Tibial artery (tissue), 4 donors: Measurements from ENCODE around the gene LLCFC1.

Source experiments
- DNase-seq, 2 donors: peaks; one replicate each; pipeline ENCODE4 v3.0.0-alpha.2; 2019
- H3K27ac ChIP-seq, 2 donors: fragments of 200-600 bp; sonication (generic) in 1 of 2; 1 replicate in 1 of 2; 2 replicates in 1 of 2; pipeline ENCODE4 v1.5.1; 2018 to 2019; ENCODE audit warnings: mild to moderate bottlenecking in 1 of 2
- H3K27me3 ChIP-seq, 2 donors: fragments of 200-600 bp; sonication (generic) in 1 of 2; one replicate each; pipeline versions ENCODE4 v1.5.1 to v1.6.0; 2016 to 2019
- H3K36me3 ChIP-seq, 3 donors: fragments of 200-600 bp; sonication (generic) in 2 of 3; one replicate each; pipeline ENCODE4 v1.5.1; 2016 to 2019; ENCODE audit warnings: mild to moderate bottlenecking in 2 of 3
- H3K4me1 ChIP-seq, 4 donors: fragments of 200-600 bp; sonication (generic) in 2 of 4; 1 replicate in 3 of 4; 2 replicates in 1 of 4; pipeline ENCODE4 v1.5.1; 2016 to 2019
- H3K4me3 ChIP-seq, 2 donors: fragments of 200-600 bp; sonication (generic) in 1 of 2; 1 replicate in 1 of 2; 2 replicates in 1 of 2; pipeline ENCODE4 v1.5.1; 2018 to 2019; ENCODE audit warnings: mild to moderate bottlenecking in 2 of 2
- H3K9me3 ChIP-seq, 3 donors: fragments of 200-600 bp; sonication (generic) in 1 of 3; one replicate each; pipeline ENCODE4 v1.5.1; 2016 to 2019
- CTCF ChIP-seq, 2 experiments: fragments of 200-600 bp in 1 of 2; fragments of 450-650 bp in 1 of 2; IDR thresholded peaks; one replicate each; pipeline ENCODE4 v1.5.1; 2017 to 2019; ENCODE audit warnings: antibody characterized with exemption in 2 of 2, mild to moderate bottlenecking in 1 of 2, moderate library complexity in 1 of 2
- intact Hi-C: fragments of 100-400 bp; cut with DNase I; formaldehyde crosslinking; loops from one replicate; pipeline ENCODE4 v1.15.0; 2023; ENCODE audit warnings: low total_unique reads

The LLCFC1 gene

GRCh38 chr7:142918901-142919300 is 20.4 kb upstream of the LLCFC1 start:
- H3K27ac ChIP-seq, result no peak overlapping the region
- no peak for TF ChIP-seq CTCF (IDR thresholded peaks at IDR 0.05)
- H3K27me3 ChIP-seq, result peaks cover 0 to 11% of the 10 kb centered on the region in 2 donors
- no peaks in the 10 kb centered on the region for H3K9me3 ChIP-seq
- H3K4me1 ChIP-seq, result no peaks in the 10 kb centered on the region
- no peak for DNase-seq
- H3K36me3 ChIP-seq, result no peaks in the 10 kb centered on the region
- H3K4me3 ChIP-seq, result no peak overlapping the region
- intact Hi-C loops, result no loop called here

- peaks cover 0 to 11% of the 10 kb centered on the region in 2 donors for H3K27me3 ChIP-seq
- no peak overlapping the region for H3K27ac ChIP-seq
- intact Hi-C loops, result no loop called here
- no peaks in the 10 kb centered on the region for H3K36me3 ChIP-seq
- H3K9me3 ChIP-seq, result no peaks in the 10 kb centered on the region
- H3K4me3 ChIP-seq, result no peak overlapping the region
- TF ChIP-seq CTCF (IDR thresholded peaks at IDR 0.05), result no peak
- DNase-seq, result no peak
- no peaks in the 10 kb centered on the region for H3K4me1 ChIP-seq
Observed at GRCh38 chr7:142919656-142920055, 19.6 kb upstream of the LLCFC1 start.

- no peak overlapping the region for H3K27ac ChIP-seq
- no peaks in the 10 kb centered on the region for H3K36me3 ChIP-seq
- H3K4me3 ChIP-seq, result no peak overlapping the region
- no peak for DNase-seq
- no peaks in the 10 kb centered on the region for H3K9me3 ChIP-seq
- no peak for TF ChIP-seq CTCF (IDR thresholded peaks at IDR 0.05)
- intact Hi-C loops, result no loop called here
- H3K4me1 ChIP-seq, result no peaks in the 10 kb centered on the region
- H3K27me3 ChIP-seq, result peaks cover 0 to 6% of the 10 kb centered on the region in 2 donors
Observed at GRCh38 chr7:142923391-142923790, 15.9 kb upstream of the LLCFC1 start.

- Histone ChIP-seq H3K9me3 (no peaks in the 10 kb centered on the region), H3K4me3 (no peak overlapping the region), H3K27ac (no peak overlapping the region), H3K36me3 (no peaks in the 10 kb centered on the region), H3K27me3 (no peaks in the 10 kb centered on the region), H3K4me1 (no peaks in the 10 kb centered on the region)
- DNase-seq, result no peak
- intact Hi-C loops, result no loop called here
- TF ChIP-seq CTCF (IDR thresholded peaks at IDR 0.05), result no peak
Observed at GRCh38 chr7:142925413-142925812, 13.9 kb upstream of the LLCFC1 start.

GRCh38 chr7:142927085-142927745 is 12.1 kb upstream of the LLCFC1 start:
- Histone ChIP-seq H3K27ac (no peak overlapping the region), H3K4me3 (no peak overlapping the region), H3K27me3 (no peaks in the 10 kb centered on the region), H3K9me3 (no peaks in the 10 kb centered on the region), H3K4me1 (no peaks in the 10 kb centered on the region), H3K36me3 (no peaks in the 10 kb centered on the region)
- intact Hi-C loops, result no loop called here
- no peak for TF ChIP-seq CTCF (IDR thresholded peaks at IDR 0.05)
- no peak for DNase-seq

GRCh38 chr7:142927949-142928348 is 11.3 kb upstream of the LLCFC1 start:
- TF ChIP-seq CTCF (IDR thresholded peaks at IDR 0.05), result no peak
- no peak for DNase-seq
- Histone ChIP-seq H3K4me1 (no peaks in the 10 kb centered on the region), H3K4me3 (no peak overlapping the region), H3K9me3 (no peaks in the 10 kb centered on the region), H3K27ac (no peak overlapping the region), H3K27me3 (no peaks in the 10 kb centered on the region), H3K36me3 (no peaks in the 10 kb centered on the region)
- intact Hi-C loops, result no loop called here
